ENCODE results near the gene GNA12. TPM values are rescaled to one million over a fixed set of nuclear protein-coding genes. Genes with fewer than 3 reads are reported as not detected.

Gene GNA12
- total and polyA plus RNA-seq, 9 of the 15 experiments (the other 6 are each of a cell fraction or from before 2014, with no cell fraction given), result 0.65 to 32.7 (median 9.6) TPM

DNA sequence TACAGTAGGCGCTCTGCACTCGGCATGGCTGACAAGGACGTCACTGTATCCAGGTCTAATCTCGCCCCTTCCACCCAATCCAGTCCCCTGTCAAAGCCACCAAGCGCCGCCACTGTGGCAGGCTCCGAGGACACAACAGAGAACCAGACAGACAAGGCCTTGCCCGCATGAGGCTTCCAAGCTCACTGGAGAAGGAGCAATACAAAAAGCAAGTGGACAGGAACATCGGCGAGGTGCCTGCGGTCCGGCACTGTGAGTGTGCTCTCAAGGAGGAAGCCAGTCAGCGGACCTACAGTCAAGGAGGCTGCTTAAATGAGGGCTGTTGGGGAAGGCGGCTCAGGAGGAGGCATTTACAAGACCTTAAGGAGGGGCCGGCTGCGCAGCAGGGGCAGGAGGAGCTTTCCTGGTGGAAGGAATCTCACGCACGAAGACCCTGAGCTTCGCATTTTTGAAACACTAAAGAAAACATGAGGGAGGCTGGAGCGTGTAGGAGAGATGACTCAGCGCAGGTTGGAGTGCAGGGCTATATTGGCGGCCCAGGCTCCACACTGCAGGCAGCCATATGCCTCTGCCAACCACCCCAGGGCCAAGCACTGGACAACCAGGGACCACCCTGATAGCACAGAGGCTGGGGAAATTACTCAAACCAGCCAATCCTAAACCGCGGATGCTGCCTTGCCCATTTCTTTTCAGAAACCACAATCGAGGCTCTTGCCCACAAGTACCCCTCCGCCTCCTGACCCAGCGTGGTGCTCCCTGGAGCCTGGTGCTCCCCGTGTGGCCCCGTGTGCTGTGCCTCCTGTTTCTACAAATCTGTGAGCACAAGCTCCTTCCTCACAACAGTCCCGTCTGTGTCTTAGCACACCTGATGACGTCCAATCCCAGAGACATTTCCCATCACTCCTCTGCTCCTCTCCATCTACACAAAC is 28.9 kb downstream of the GNA12 start (continued):
- TF ChIP-seq MBD1 (CRISPR knock-in tag; IDR thresholded peaks at IDR 0.05) (no peak), CUX1 (CRISPR knock-in tag; IDR thresholded peaks at IDR 0.05) (no peak), NR3C1 (CRISPR knock-in tag; IDR thresholded peaks at IDR 0.05) (no peak), ESRRA (IDR thresholded peaks at IDR 0.05; ENCODE audit: borderline replicate concordance, low read depth) (no peak), MTF1 (CRISPR knock-in tag; IDR thresholded peaks at IDR 0.05; ENCODE audit: borderline replicate concordance) (no peak), GATAD2A (IDR thresholded peaks at IDR 0.05) (no peak), ZNF263 (CRISPR knock-in tag; IDR thresholded peaks at IDR 0.05; ENCODE audit: borderline replicate concordance) (peak; percentile 69; the same call in 1 of the 2 replicates), CEBPB (tag; IDR thresholded peaks at IDR 0.05) (no peak)
- TF ChIP-seq, protein P1, sequence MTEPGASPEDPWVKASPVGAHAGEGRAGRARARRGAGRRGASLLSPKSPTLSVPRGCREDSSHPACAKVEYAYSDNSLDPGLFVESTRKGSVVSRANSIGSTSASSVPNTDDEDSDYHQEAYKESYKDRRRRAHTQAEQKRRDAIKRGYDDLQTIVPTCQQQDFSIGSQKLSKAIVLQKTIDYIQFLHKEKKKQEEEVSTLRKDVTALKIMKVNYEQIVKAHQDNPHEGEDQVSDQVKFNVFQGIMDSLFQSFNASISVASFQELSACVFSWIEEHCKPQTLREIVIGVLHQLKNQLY (CRISPR knock-in tag; conservative IDR thresholded peaks at IDR 0.05), result no peak
- TF ChIP-seq, protein P2, sequence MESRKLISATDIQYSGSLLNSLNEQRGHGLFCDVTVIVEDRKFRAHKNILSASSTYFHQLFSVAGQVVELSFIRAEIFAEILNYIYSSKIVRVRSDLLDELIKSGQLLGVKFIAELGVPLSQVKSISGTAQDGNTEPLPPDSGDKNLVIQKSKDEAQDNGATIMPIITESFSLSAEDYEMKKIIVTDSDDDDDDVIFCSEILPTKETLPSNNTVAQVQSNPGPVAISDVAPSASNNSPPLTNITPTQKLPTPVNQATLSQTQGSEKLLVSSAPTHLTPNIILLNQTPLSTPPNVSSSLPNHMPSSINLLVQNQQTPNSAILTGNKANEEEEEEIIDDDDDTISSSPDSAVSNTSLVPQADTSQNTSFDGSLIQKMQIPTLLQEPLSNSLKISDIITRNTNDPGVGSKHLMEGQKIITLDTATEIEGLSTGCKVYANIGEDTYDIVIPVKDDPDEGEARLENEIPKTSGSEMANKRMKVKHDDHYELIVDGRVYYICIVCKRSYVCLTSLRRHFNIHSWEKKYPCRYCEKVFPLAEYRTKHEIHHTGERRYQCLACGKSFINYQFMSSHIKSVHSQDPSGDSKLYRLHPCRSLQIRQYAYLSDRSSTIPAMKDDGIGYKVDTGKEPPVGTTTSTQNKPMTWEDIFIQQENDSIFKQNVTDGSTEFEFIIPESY (CRISPR knock-in tag; IDR thresholded peaks at IDR 0.05), result peak; percentile 50; the same call in 1 of the 2 replicates

All from K562 (cell line).